ENCODE data around the gene BBS4. TPM values are rescaled to one million over a fixed set of nuclear protein-coding genes. Genes with fewer than 3 reads are reported as not detected.

The BBS4 gene
- total RNA-seq, 1 donor, result 24.9 TPM

DNA sequence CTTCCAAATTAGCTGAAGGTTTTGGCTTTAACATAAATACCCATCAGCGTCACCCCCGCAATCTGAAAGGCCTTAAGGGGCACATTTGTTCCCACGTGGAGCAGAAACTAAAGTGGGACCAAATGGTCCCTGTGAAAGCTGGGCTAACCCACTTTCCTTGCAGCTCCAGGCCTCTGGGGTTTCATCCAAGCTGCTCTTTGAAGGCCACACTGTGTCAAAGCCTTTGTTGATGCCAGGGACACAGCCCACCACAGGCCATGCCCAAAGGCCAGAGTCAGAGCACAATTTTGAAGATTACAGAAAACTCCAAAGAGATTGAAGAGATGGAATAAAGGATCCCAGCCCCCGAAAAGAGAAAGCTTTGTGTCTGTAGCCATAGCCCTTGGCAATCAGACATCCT is 100.2 kb downstream of the BBS4 start:
- no peak for DNase-seq (ENCODE audit: low read depth)
- no peak overlapping the region for H3K4me3 ChIP-seq (ENCODE audit: low read depth, low read length)
- TF ChIP-seq, protein P1, sequence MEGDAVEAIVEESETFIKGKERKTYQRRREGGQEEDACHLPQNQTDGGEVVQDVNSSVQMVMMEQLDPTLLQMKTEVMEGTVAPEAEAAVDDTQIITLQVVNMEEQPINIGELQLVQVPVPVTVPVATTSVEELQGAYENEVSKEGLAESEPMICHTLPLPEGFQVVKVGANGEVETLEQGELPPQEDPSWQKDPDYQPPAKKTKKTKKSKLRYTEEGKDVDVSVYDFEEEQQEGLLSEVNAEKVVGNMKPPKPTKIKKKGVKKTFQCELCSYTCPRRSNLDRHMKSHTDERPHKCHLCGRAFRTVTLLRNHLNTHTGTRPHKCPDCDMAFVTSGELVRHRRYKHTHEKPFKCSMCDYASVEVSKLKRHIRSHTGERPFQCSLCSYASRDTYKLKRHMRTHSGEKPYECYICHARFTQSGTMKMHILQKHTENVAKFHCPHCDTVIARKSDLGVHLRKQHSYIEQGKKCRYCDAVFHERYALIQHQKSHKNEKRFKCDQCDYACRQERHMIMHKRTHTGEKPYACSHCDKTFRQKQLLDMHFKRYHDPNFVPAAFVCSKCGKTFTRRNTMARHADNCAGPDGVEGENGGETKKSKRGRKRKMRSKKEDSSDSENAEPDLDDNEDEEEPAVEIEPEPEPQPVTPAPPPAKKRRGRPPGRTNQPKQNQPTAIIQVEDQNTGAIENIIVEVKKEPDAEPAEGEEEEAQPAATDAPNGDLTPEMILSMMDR (IDR thresholded peaks at IDR 0.05; ENCODE audit: insufficient read depth, low read length), result no peak

DNA sequence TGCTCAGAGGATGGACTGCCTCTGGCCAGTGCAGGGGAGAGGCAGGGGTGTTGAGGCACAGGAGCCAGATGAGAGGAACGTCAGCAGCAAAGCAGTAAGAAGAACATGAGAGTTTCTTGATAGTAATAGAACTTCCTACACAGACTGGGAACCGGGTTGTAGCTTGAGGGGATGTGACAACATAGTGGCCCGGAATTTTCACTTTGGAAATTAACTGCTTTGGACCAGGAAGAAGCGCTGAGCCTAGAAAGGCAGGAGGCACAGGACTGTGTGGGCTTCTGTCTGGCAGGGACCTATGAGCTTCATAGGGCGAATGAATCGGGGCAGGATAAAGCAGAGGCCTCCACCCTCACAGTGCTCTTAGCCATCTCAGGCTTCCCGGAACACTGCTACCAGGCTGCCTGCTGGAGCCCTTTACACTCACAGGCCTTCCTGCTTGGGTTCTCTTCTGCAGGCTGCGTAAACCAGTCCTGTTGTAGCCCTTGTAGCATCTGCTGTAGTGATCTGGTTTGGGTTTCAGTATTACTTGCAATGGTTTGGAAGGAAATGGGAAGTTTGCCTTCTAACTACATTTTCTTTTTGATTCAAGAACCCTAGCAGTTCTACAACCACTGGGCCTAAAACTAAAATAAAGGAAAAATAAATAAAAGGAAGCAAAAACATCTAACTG is 100.8 kb downstream of the BBS4 start:
- DNase-seq (ENCODE audit: low read depth), result no peak
- H3K4me3 ChIP-seq (ENCODE audit: low read depth, low read length), result no peak overlapping the region
- TF ChIP-seq, protein P1 (IDR thresholded peaks at IDR 0.05; ENCODE audit: insufficient read depth, low read length), result no peak

- DNase-seq (ENCODE audit: low read depth), result no peak
- TF ChIP-seq, protein P1 (IDR thresholded peaks at IDR 0.05; ENCODE audit: insufficient read depth, low read length), result no peak
Measured at GRCh38 chr15:72787526-72787925, 101.5 kb downstream of the BBS4 start.

More at GRCh38 chr15:72787526-72787925, 101.5 kb downstream of the BBS4 start:
- H3K4me3 ChIP-seq (ENCODE audit: low read depth, low read length), result no peak overlapping the region

Small RNA genes within 50 kb of the gene (small RNA-seq; reads per million reads assigned to genes)
- not detected for gene RN7SL853P

Other genes with a start within 250 kb of the BBS4 start
- gene ARIH1, start 211.9 kb upstream of the BBS4 start, total RNA-seq (ENCODE audit: low replicate concordance), result 51.1 and 69.2 TPM in 2 replicates
- gene GOLGA6B, start 31.5 kb upstream of the BBS4 start, total RNA-seq (ENCODE audit: low replicate concordance), result not detected in 2 replicates
- gene HIGD2B, start within 50 bp of the BBS4 start, total RNA-seq (ENCODE audit: low replicate concordance), result not detected in 2 replicates
- gene ADPGK, start 97.6 kb downstream of the BBS4 start, total RNA-seq (ENCODE audit: low replicate concordance), result 43.9 and 86.1 TPM in 2 replicates

Data from fibroblast of the aortic adventitia (primary cell).